ENCODE measurements around the gene HLCS.

HLCS gene

DNA sequence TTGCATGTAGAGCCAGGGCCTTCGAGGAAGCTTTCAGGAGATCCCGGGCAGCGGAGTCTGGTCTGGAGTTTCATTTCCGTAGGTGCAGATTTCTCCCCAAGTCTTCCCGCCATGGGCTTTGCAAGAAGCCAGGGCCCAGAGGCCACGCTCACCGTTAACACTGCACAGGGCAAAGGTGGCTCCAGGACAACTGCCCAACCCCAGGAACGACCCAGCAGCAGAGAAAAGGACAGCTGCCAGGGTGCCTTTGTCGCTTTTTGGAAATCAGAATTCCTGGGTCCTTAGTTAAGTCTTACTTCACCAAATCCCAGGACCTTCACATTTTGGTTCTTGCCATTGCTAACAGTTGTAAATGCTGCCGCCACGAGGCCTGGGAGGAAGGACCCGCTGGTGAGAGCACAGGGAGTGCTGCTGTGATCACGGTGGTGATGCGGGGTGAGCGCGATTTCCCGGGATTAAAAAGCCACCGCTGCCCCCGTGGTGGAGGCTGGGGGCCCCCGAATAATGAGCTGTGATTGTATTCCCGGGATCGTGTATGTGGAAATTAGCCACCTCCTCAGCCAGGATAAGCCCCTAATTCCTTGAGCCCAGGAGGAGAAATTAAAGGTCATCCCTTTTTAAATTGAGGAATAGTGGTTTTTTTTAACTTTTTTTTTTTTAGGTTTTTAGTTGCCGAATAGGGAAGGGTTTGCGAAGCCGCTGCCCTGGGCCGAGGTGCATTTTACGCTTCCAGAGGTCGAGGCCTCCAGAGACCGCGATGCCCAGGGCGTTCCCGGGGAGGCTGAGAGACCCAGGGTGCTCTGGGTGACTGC, 259.3 kb downstream of the HLCS start:
- no peaks in the 10 kb centered on the region for H3K36me3 ChIP-seq
- DNase-seq: peak in 1 of 2 donors; percentile 23
- peaks cover 6 to 100% of the 10 kb centered on the region in 2 donors for H3K27me3 ChIP-seq
- peaks cover 0 to 63% (median 48%) of the 10 kb centered on the region in 4 donors for H3K4me1 ChIP-seq
- H3K27ac ChIP-seq: no peak overlapping the region
- TF ChIP-seq, protein P1, sequence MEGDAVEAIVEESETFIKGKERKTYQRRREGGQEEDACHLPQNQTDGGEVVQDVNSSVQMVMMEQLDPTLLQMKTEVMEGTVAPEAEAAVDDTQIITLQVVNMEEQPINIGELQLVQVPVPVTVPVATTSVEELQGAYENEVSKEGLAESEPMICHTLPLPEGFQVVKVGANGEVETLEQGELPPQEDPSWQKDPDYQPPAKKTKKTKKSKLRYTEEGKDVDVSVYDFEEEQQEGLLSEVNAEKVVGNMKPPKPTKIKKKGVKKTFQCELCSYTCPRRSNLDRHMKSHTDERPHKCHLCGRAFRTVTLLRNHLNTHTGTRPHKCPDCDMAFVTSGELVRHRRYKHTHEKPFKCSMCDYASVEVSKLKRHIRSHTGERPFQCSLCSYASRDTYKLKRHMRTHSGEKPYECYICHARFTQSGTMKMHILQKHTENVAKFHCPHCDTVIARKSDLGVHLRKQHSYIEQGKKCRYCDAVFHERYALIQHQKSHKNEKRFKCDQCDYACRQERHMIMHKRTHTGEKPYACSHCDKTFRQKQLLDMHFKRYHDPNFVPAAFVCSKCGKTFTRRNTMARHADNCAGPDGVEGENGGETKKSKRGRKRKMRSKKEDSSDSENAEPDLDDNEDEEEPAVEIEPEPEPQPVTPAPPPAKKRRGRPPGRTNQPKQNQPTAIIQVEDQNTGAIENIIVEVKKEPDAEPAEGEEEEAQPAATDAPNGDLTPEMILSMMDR (IDR thresholded peaks at IDR 0.05): no peak
- no peak overlapping the region for H3K4me3 ChIP-seq
- H3K9me3 ChIP-seq: no peaks in the 10 kb centered on the region
- intact Hi-C loops (cut with DNase I; ENCODE audit: low total_unique reads): no loop called here

DNA sequence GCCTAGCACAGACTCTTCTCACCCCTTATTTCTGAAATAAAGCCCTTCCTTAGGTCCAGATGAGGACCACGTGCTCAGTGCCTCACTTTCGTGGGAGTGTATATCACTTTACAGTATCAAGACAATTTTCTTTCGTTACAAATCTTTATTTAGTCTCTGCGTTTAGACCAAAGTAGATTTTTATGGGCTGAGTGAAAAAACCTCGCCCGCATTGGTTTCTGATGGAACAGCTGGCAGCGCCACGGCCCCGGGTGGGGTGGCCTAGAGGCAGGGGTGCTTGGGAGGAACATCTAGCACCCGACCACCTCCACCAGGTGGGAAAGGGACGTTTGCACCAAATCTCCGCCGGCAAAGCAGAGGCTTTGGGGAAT, 260.0 kb downstream of the HLCS start:
- H3K9me3 ChIP-seq: no peaks in the 10 kb centered on the region
- no peaks in the 10 kb centered on the region for H3K36me3 ChIP-seq
- H3K4me3 ChIP-seq: no peak overlapping the region
- no peak for DNase-seq
- H3K27me3 ChIP-seq: peaks cover 6 to 100% of the 10 kb centered on the region in 2 donors
- intact Hi-C loops (cut with DNase I; ENCODE audit: low total_unique reads): no loop called here
- peaks cover 0 to 67% (median 50%) of the 10 kb centered on the region in 4 donors for H3K4me1 ChIP-seq
- TF ChIP-seq, protein P1 (IDR thresholded peaks at IDR 0.05): no peak
- no peak overlapping the region for H3K27ac ChIP-seq

DNA sequence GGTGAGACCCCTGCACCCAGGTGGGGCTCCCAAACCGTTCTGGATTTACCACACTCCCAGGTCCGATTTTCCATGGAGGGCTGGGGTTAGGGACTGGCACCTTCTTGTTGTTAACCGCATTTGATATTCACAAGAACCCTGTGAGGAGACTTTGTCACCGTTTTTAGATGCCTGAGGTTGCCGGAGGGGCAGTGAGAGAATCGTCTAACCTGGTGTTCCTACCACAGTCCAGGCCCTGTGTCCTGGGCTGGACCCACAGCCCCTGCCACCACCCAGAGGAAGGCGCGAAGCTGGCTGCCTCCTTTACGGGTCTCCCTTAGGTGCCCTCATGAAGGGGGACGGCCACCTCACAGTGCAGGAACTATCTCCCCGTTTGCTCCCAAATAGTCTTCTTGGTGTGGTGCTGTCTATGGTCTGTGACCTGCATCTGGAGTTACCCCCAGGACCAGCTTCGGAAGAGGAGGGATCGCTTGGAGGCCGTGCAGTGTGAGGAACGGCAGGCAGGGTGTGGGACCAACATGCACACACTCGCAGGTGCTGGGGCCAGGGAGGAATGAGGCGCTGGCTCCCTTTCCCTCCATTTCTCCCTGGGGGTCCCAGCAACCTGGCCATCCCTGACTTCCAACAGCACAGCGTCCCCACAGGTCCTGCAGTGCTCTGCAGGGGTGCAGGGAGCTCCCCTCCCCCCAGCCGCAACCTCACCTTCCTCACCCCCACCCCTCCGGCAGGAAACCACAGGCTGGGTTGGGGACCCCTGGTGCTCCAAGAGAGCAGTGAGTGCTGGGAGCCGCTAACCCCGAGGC, 260.6 kb downstream of the HLCS start:
- TF ChIP-seq, protein P1 (IDR thresholded peaks at IDR 0.05): no peak
- Histone ChIP-seq H3K27me3 (peaks cover 6 to 100% of the 10 kb centered on the region in 2 donors), H3K4me3 (peak overlapping the region in 1 of 2 donors; percentile 17), H3K27ac (no peak overlapping the region), H3K9me3 (no peaks in the 10 kb centered on the region), H3K36me3 (no peaks in the 10 kb centered on the region), H3K4me1 (peaks cover 0 to 73% (median 56%) of the 10 kb centered on the region in 4 donors)
- intact Hi-C loops (cut with DNase I; ENCODE audit: low total_unique reads): no loop called here
- no peak for DNase-seq

DNA sequence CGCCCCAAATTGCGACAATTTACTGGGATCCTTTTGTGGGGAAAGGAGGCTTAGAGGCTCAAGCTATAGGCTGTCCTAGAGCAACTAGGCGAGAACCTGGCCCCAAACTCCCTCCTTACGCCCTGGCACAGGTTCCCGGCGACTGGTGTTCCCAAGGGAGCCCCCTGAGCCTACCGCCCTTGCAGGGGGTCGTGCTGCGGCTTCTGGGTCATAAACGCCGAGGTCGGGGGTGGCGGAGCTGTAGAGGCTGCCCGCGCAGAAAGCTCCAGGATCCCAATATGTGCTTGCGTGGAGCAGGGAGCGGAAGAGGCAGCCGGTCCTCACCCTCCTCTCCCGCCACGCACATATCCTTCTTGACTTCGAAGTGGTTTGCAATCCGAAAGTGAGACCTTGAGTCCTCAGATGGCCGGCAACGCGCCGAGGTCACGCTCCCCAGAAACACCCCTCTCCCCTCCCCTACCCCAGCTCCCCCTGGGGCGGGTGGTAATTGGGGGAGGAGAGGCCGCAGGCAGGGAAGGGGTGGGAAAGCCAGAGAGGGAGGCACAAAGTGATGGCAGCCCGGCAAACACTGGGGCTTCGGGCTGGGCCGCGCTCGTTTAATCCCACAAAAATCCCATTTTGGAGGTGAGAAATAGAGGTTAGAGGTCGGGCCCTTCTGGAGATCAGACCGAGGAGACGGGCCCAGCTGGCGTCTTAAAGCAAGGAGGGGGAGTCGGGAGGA, 261.4 kb downstream of the HLCS start:
- H3K27ac ChIP-seq: no peak overlapping the region
- H3K4me1 ChIP-seq: peaks cover 0 to 76% (median 59%) of the 10 kb centered on the region in 4 donors
- H3K9me3 ChIP-seq: no peaks in the 10 kb centered on the region
- peak overlapping the region in 1 of 2 donors; percentile 17 for H3K4me3 ChIP-seq
- H3K36me3 ChIP-seq: no peaks in the 10 kb centered on the region
- H3K27me3 ChIP-seq: peaks cover 6 to 100% of the 10 kb centered on the region in 2 donors
- intact Hi-C loops (cut with DNase I; ENCODE audit: low total_unique reads): no loop called here
- no peak for DNase-seq
- TF ChIP-seq, protein P1 (IDR thresholded peaks at IDR 0.05): no peak

DNA sequence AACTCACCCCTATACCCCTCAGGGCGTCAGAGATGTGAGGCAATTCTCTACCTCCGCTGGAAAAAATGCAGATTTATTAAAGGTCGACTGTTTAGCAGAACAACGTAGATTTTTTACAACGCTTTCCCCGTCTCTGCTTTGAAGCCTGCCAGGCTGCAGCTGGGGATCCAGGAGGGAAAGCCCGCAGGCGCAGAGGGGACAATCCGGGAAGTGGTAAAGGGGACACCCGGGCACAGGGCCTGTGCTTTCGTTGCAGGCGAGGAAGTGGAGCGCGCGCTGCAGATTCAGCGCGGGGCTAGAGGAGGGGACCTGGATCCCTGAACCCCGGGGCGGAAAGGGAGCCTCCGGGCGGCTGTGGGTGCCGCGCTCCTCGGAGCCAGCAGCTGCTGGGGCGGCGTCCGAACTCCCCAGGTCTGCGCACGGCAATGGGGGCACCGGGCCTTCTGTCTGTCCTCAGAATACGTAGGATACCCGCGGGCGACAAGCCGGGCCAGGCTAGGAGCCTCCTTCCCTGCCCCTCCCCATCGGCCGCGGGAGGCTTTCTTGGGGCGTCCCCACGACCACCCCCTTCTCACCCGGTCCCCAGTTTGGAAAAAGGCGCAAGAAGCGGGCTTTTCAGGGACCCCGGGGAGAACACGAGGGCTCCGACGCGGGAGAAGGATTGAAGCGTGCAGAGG, 262.1 kb downstream of the HLCS start:
- intact Hi-C loops (cut with DNase I; ENCODE audit: low total_unique reads): no loop called here
- TF ChIP-seq, protein P1 (IDR thresholded peaks at IDR 0.05): no peak
- H3K4me3 ChIP-seq: no peak overlapping the region
- H3K27me3 ChIP-seq: peaks cover 8 to 100% of the 10 kb centered on the region in 2 donors
- H3K4me1 ChIP-seq: peaks cover 0 to 77% (median 61%) of the 10 kb centered on the region in 4 donors
- DNase-seq: no peak
- H3K36me3 ChIP-seq: no peaks in the 10 kb centered on the region
- H3K9me3 ChIP-seq: no peaks in the 10 kb centered on the region
- H3K27ac ChIP-seq: no peak overlapping the region
